22Rv1 (cell line): Measurements from ENCODE around the gene NPFFR1.

Source experiments
- H3K27ac ChIP-seq: fragments of 450-650 bp; 2 replicates; pipeline ENCODE4 v1.5.1; 2017
- ZFX ChIP-seq: fragments of 450-650 bp; IDR thresholded peaks from 2 replicates; pipeline ENCODE4 v1.6.1; 2017; ENCODE audit warnings: antibody characterized with exemption, borderline replicate concordance
- TF ChIP-seq, protein P1 (sequence below): fragments of 450-650 bp; IDR thresholded peaks from 2 replicates; pipeline ENCODE4 v1.5.1; 2017; ENCODE audit warnings: mild to moderate bottlenecking

Gene NPFFR1

DNA sequence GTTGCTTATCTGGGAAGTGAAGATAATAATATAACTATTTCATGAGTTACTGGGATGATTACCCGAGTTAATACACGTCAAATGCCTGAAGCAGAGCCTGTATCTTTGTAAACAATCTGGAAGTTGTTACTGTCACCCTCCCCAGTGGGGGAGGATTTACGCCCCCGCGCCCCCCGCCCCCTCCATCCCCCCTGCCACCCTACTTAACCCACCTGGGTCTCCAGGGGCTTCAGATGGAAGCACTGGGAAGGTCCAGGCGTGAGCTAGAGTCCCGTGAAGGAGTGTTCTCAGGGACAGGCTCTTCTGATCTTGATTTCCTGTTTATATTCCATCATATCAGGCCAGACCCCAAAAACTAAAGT is 49.9 kb downstream of the NPFFR1 start:
- peak overlapping the region; percentile 69 for H3K27ac ChIP-seq
- no peak for TF ChIP-seq ZFX
- TF ChIP-seq, protein P1, sequence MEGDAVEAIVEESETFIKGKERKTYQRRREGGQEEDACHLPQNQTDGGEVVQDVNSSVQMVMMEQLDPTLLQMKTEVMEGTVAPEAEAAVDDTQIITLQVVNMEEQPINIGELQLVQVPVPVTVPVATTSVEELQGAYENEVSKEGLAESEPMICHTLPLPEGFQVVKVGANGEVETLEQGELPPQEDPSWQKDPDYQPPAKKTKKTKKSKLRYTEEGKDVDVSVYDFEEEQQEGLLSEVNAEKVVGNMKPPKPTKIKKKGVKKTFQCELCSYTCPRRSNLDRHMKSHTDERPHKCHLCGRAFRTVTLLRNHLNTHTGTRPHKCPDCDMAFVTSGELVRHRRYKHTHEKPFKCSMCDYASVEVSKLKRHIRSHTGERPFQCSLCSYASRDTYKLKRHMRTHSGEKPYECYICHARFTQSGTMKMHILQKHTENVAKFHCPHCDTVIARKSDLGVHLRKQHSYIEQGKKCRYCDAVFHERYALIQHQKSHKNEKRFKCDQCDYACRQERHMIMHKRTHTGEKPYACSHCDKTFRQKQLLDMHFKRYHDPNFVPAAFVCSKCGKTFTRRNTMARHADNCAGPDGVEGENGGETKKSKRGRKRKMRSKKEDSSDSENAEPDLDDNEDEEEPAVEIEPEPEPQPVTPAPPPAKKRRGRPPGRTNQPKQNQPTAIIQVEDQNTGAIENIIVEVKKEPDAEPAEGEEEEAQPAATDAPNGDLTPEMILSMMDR: 0 out of 2 replicates have a peak, but pooled peaks have one; percentile 5

DNA sequence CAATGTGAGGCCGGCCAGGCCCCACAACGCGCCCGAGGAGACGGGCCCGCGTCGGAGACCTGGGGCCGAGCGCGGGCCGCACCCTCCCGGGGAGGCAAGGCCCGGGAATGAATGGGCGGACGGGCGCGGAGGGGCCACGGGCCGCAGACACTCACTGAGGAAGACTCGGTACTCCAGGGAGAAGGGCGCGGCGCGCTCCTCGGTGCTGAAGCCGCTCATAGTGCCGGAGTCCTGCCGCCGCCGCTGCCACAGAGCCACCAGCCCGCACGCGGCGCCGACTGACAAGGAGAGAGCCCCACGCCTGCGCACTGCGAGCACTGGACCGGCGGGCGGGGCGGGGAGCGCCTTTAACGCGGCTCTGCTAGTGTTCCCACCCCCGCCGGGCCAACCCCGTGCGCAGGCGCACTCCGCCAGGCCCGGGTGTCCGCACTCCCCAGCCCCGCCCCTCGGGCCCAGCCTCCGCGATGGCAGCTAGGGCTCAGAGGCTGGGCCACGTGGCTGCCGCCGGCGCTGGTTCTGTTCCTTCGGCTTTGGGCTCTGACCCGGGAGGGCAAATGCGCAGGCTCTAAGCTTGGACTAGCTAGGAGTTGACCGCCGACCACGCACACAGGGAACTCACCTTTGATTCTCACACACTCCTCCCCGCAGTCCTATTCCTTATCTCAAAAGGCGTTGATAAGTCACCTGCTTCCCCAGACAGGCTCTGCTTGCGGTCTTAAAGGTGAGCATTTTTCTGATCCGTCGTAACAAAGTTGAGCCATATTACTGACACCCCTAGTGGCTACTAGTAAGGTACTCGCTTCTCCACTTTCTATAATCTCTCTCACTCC is 50.5 kb downstream of the NPFFR1 start, which contains the start of gene PPA1:
PPA1 (minus strand) TSS at position 321 of the 830 bp plus-strand sequence; CDS start at position 219, 102 bp downstream.
- peak within 1 kb of the TSS; percentile 69 for H3K27ac ChIP-seq
- TF ChIP-seq, protein P1: peak; percentile 20; the same call in 1 of the 2 replicates
- no peak for TF ChIP-seq ZFX

DNA sequence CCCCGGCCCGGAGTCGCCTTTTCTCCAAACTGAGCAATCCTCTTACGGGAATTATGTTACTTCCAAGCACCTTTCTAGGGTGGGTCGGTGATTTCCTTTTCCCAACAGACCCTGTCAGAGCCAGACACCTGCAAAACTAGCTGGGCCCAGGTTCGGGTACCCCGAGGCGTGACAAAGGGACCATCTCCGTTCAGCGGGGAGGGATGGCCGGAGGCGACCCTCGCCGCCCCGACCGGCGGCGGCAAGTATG is 51.0 kb downstream of the NPFFR1 start:
- no peak for TF ChIP-seq ZFX
- TF ChIP-seq, protein P1: no peak
- H3K27ac ChIP-seq: peak overlapping the region; percentile 69

- TF ChIP-seq, protein P1: no peak
- no peak for TF ChIP-seq ZFX
- peak overlapping the region; percentile 69 for H3K27ac ChIP-seq
These were observed 51.5 kb downstream of the NPFFR1 start for GRCh38 chr10:70232155-70232858.

DNA sequence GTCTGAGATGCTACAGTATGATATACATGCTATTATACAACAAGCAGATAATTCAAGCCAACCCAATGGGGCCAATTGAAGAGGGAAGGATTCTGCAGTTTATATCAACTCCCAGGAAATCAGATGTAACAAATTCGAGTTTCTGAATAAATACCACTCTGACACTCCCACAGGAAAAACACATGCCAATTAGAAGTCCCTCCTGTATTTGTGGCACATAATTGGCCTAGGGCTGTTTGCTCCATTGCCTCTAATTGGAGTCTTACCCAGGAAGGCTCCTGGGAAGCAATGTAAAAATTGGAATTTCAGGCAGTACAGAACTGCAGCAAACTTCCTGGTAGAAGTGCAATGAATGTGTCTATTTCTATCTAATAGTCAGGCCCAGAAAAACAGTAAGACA is 55.3 kb downstream of the NPFFR1 start:
- TF ChIP-seq ZFX: no peak
- TF ChIP-seq, protein P1: no peak
- H3K27ac ChIP-seq: peak overlapping the region; percentile 40

DNA sequence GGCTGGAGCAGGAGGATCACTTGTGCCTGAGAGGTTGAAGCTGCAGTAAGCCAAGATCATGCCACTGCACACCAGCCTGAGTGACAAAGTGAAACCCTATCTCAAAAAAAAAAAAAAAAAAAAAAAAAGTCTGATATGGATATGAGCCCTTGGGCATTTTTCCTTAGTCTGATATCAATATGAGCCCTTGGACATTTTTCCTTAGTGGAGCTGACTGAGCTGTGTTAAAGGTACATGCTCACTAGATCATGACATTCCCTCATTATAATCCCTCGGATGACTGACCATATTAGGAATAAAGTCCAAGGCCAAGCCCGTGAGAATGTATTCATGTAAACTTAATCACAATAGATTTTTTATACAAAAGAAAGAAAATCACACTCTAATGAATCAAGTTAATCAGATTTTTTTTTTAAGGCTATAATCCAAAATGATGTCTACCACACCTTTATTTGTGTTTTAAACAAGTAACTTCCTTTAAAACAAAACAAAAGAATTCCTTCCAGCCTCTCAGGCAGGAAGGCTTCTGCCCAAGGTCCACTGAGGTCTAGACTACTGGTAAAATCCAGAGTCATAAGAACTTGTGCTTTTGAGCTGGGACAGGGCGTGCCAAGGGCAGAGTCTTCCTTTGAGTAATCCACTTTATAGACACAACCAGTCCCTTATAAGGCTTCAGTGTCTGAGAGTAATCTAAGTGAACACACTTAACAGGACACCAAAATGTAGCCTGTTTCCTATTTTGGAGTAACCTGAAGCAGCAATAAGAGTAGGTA is 56.1 kb downstream of the NPFFR1 start:
- TF ChIP-seq, protein P1: no peak
- TF ChIP-seq ZFX: no peak
- H3K27ac ChIP-seq: peak overlapping the region; percentile 40
